Prostate gland (tissue), 2 donors: Measurements from ENCODE around the gene CLIC3. TPM values are rescaled to one million over a fixed set of nuclear protein-coding genes. Genes with fewer than 3 reads are reported as not detected.

Experiments
- DNase-seq: peaks from one replicate; pipeline ENCODE4 v3.0.0-alpha.2; 2019; ENCODE audit warnings: low spot score
- H3K27ac ChIP-seq, 2 donors: fragments of 200-600 bp; sonication (generic); 2 replicates each; pipeline ENCODE4 v1.5.1; 2017 to 2019
- H3K27me3 ChIP-seq: fragments of 200-600 bp; sonication (generic); replicated peaks from 2 replicates; pipeline ENCODE4 v1.5.1; 2019; ENCODE audit not compliant: insufficient read depth
- H3K36me3 ChIP-seq, 2 donors: fragments of 200-600 bp; sonication (generic); 1 replicate in 1 of 2; 2 replicates in 1 of 2; pipeline versions ENCODE4 v1.5.1 to v1.8.1; 2017 to 2019
- H3K4me1 ChIP-seq: fragments of 200-600 bp; sonication (generic); replicated peaks from 2 replicates; pipeline ENCODE4 v1.5.1; 2019
- H3K4me3 ChIP-seq, 2 donors: fragments of 200-600 bp; sonication (generic); 2 replicates each; pipeline ENCODE4 v1.5.1; 2017 to 2019
- H3K9me3 ChIP-seq: fragments of 200-600 bp; sonication (generic); 2 replicates; pipeline ENCODE4 v1.5.1; 2017
- POLR2A ChIP-seq: fragments of 450-650 bp; IDR thresholded peaks from one replicate; pipeline ENCODE4 v1.6.1; 2016; ENCODE audit warnings: antibody characterized with exemption, mild to moderate bottlenecking
- POLR2AphosphoS5 ChIP-seq: sonication (generic); formaldehyde crosslinking; IDR thresholded peaks from one replicate; pipeline ENCODE4 v1.6.1; 2017; ENCODE audit warnings: antibody characterized with exemption
- WGBS: methylation state at CpG from one replicate; pipeline ENCODE4 v1.1.5; 2018; 5-methylcytosine and 5-hydroxymethylcytosine counted together
- intact Hi-C: fragments of 100-400 bp; cut with DNase I; formaldehyde crosslinking; loops from one replicate; pipeline ENCODE4 v1.14.2; 2022
- total RNA-seq, 2 donors: library from RNA; depleted of rRNA; stranded (reverse); fragments of >200 nt; gene quantifications; one replicate each; pipeline ENCODE4 v1.1.0, GENCODE V29; 2016
- TF ChIP-seq, protein P1 (sequence below), 4 experiments: fragments of 200-600 bp in 2 of 4; fragments of 450-650 bp in 2 of 4; sonication (generic) in 2 of 4; IDR thresholded peaks; 1 replicate in 3 of 4; 2 replicates in 1 of 4; pipeline ENCODE4 v1.5.1; 2016 to 2019; ENCODE audit warnings: antibody characterized with exemption in 4 of 4, mild to moderate bottlenecking in 2 of 4, moderate library complexity in 2 of 4

CLIC3 gene
- total RNA-seq, 2 donors from 2014 or later, result 4.2 to 6.7 TPM

DNA sequence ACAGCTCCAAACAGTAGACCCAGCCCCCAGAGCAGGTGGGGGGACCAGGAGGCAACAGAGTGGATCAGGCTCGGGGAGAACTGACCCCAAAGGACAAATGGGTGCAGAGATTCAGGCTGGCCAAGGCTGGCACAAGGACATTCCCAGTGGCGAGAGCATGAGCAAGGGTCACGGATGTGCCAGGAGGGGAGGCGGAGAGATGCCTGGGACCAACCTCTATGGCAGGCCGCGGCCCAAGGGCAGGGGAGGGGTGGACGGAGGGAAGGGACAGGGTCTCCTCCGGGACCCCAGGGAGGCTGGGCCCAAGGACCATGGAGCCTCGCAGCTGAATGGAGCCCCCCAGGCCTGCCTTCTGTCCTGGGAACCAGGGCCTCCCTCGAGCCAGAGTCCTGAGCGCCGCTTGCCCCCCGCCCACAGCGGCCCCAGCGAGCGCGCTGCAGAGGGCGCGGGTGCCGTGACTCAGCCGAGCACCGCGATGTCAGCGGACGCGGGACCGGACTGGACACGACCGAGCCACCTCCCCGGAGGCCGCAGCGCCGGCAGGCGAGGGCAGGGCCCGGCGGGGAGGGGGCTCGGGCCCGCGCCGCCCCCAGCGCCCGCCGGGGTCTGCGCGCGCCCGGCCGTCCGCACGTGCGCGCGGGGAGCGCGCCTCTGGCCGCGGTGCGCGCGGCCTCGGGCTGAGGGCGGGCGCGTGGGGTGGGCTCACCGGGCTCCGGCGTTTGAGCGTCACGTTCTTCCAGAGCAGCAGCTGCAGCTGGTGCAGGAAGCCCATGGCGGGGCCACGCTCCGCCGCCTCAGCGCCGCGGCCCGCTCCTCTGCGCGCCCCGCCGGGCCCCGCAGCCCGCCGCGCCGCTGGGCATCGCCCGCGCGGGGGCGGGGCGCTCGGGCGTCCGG lies 31.2 kb upstream of the CLIC3 start, which contains the start of gene ABCA2:
TSS of gene ABCA2 (minus strand) at position 869 of the 894 bp plus-strand sequence. CDS start at position 772, 97 bp downstream.
- intact Hi-C loops, result no loop called here
- 2% methylated on average over 83 of the region's 95 CpGs for WGBS
- H3K36me3 ChIP-seq, result no peaks in the 10 kb centered on the region
- H3K27me3 ChIP-seq, result no peaks in the 10 kb centered on the region
- H3K4me3 ChIP-seq, result peak within 1 kb of the TSS; percentile 51 to 52
- no peaks in the 10 kb centered on the region for H3K9me3 ChIP-seq
- peaks cover 32% of the 10 kb centered on the region for H3K4me1 ChIP-seq
- peak within 1 kb of the TSS; percentile 50 to 60 for H3K27ac ChIP-seq
- DNase-seq, result no peak
- TF ChIP-seq POLR2AphosphoS5 (no peak), POLR2A (no peak)
- TF ChIP-seq, protein P1, sequence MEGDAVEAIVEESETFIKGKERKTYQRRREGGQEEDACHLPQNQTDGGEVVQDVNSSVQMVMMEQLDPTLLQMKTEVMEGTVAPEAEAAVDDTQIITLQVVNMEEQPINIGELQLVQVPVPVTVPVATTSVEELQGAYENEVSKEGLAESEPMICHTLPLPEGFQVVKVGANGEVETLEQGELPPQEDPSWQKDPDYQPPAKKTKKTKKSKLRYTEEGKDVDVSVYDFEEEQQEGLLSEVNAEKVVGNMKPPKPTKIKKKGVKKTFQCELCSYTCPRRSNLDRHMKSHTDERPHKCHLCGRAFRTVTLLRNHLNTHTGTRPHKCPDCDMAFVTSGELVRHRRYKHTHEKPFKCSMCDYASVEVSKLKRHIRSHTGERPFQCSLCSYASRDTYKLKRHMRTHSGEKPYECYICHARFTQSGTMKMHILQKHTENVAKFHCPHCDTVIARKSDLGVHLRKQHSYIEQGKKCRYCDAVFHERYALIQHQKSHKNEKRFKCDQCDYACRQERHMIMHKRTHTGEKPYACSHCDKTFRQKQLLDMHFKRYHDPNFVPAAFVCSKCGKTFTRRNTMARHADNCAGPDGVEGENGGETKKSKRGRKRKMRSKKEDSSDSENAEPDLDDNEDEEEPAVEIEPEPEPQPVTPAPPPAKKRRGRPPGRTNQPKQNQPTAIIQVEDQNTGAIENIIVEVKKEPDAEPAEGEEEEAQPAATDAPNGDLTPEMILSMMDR (IDR thresholded peaks at IDR 0.05), result no peak

DNA sequence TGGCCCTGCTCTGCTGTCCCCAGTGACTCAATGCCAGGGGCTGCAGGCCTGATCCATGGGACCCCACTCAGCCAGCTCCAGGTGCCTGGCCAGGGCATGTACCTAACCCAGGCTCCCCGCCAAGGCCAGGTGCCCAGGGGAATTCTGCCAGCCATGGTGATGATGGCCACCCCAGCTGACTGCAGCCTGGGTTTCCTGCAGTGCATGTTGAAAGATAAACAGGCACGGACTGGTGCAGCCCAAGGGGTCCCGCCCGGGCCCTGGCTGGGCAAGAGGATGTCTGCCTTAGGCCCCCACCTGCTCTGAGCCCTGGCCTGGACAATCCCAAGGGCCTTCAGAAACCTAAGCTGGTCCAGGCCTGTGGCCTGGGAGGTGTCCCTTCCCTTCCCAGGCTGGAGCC lies 30.5 kb upstream of the CLIC3 start:
- Histone ChIP-seq H3K36me3 (no peaks in the 10 kb centered on the region), H3K4me1 (peaks cover 32% of the 10 kb centered on the region), H3K27ac (peak overlapping the region in 1 of 2 donors; percentile 33), H3K27me3 (no peaks in the 10 kb centered on the region), H3K4me3 (peak overlapping the region; percentile 39 to 51), H3K9me3 (no peaks in the 10 kb centered on the region)
- intact Hi-C loops, result no loop called here
- TF ChIP-seq, protein P1 (IDR thresholded peaks at IDR 0.05), result no peak
- TF ChIP-seq POLR2A, result no peak
- no peak for TF ChIP-seq POLR2AphosphoS5
- no peak for DNase-seq
- WGBS, result 63% methylated on average over 4 of the region's 4 CpGs

- no peaks in the 10 kb centered on the region for H3K9me3 ChIP-seq
- H3K27me3 ChIP-seq, result no peaks in the 10 kb centered on the region
- intact Hi-C loops, result no loop called here
- TF ChIP-seq POLR2AphosphoS5, result no peak
- TF ChIP-seq POLR2A, result no peak
- 95% methylated on average over 2 of the region's 2 CpGs for WGBS
- DNase-seq, result no peak
- H3K36me3 ChIP-seq, result no peaks in the 10 kb centered on the region
- H3K4me1 ChIP-seq, result peaks cover 32% of the 10 kb centered on the region
- H3K4me3 ChIP-seq, result no peak overlapping the region
- no peak overlapping the region for H3K27ac ChIP-seq
These were observed 30.0 kb upstream of the CLIC3 start for GRCh38 chr9:137026384-137026783.

DNA sequence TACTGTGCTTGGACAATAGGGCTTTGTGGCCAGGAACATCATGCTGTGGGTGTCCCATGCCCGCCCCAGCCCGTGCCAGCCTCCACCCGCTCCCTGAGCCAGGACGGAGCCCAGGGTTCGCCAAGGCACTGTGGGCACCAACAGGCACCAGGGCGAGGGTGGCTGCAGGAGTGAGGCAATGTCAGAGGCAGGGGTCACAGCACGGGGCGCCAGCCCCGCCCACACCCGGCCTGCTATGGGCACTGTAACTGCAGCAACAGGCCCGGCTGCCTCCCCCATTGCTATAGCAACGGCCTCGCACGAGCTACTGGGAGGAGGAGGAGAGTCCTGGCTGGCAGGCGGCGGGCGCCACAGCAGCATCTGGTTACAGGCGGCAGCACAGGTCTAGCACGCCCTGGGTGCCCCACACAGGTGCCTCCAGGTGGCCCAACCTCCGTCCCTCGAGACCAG lies 29.2 kb upstream of the CLIC3 start:
- peak; percentile 61 for DNase-seq
- intact Hi-C loops, result no loop called here
- Histone ChIP-seq H3K27ac (no peak overlapping the region), H3K9me3 (no peaks in the 10 kb centered on the region), H3K4me3 (no peak overlapping the region), H3K36me3 (no peaks in the 10 kb centered on the region), H3K27me3 (no peaks in the 10 kb centered on the region), H3K4me1 (peaks cover 32% of the 10 kb centered on the region)
- TF ChIP-seq POLR2A, result no peak
- TF ChIP-seq POLR2AphosphoS5, result peak; percentile 46
- TF ChIP-seq, protein P1 (IDR thresholded peaks at IDR 0.05), result peak in 2 of 4 experiments; percentile 26 to 39
- 51% methylated on average over 21 of the region's 21 CpGs for WGBS

DNA sequence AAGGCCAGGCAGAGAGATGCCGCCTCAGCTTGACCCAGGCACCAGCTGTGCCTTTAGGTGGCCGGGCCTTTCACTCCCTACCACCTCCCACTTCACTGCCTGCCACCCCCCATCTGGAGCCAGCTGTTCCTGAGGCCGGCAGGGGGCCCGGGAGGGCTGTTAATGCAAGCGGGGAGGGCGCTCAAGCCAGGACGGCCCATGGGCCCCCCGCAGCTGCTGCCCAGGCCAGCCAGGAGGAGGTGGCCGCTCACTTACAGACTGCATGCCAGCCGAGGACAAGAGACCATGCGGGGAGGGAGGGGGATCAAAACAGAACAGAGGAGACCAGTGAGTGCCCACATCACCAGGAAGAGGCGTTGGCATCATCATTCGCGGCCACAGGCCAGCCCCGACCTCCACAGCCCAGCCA lies 27.2 kb upstream of the CLIC3 start:
- no peak for TF ChIP-seq POLR2A
- no peak for TF ChIP-seq POLR2AphosphoS5
- TF ChIP-seq, protein P1 (IDR thresholded peaks at IDR 0.05), result no peak
- no peaks in the 10 kb centered on the region for H3K9me3 ChIP-seq
- DNase-seq, result no peak
- no peak overlapping the region for H3K4me3 ChIP-seq
- WGBS, result 82% methylated on average over 15 of the region's 15 CpGs
- H3K36me3 ChIP-seq, result no peaks in the 10 kb centered on the region
- H3K27me3 ChIP-seq, result no peaks in the 10 kb centered on the region
- intact Hi-C loops, result no loop called here
- peaks cover 25% of the 10 kb centered on the region for H3K4me1 ChIP-seq
- no peak overlapping the region for H3K27ac ChIP-seq
